GM12865 (cell line): Measurements from ENCODE around the gene RNF223.
"Not testable (repeated sequence)": the region's sequence is repeated elsewhere in the genome, so short reads cannot be mapped to it uniquely, and the experiment has no call there.

Experiments used
- DNase-seq: peaks from one replicate; pipeline ENCODE4 v3.0.0; 2010; ENCODE audit warnings: low read depth
- H3K4me3 ChIP-seq: 2 replicates; pipeline ENCODE4 v1.5.1; 2011; ENCODE audit warnings: mild to moderate bottlenecking, low read depth, low read length, control low read depth
- TF ChIP-seq, protein P1 (sequence below): IDR thresholded peaks from 2 replicates; pipeline ENCODE4 v1.5.1; 2011; ENCODE audit warnings: low read length, control low read depth, low read depth, inconsistent platforms; ENCODE audit not compliant: insufficient read depth; ENCODE audit errors: missing control alignments

The RNF223 gene

DNA sequence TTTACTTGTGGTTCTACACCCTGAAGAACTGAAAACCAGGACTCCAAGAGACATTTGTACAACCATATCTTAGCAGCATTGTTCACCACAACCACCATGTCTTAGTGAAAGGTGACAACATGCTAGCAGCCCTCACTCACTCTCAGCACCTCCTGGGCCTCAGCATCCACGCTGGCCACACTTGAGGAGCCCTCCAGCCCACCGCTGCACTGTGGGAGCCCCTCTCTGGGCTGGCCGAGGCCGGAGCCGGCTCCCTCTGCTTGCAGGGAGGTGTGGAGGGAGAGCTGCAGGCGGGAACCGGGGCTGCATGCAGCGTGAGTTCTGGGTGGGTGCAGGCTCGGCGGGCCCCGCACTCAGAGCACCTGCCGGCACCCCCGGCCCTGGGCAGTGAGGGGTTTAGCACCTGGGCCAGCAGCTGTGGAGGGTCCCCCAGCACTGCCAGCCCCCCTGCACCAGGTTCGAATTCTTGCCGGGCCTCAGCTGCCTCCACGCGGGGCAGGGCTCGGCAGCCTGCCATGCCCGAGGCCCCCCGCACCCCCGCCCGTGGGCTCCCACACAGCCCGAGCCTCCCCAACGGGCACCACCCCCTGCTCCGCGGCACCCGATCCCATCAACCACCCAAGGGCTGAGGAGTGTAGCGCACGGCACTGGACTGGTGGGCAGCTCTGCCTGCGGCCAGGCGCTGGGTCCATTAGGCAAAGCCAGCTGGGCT, 32.6 kb upstream of the RNF223 start:
- DNase-seq = no peak
- TF ChIP-seq, protein P1, sequence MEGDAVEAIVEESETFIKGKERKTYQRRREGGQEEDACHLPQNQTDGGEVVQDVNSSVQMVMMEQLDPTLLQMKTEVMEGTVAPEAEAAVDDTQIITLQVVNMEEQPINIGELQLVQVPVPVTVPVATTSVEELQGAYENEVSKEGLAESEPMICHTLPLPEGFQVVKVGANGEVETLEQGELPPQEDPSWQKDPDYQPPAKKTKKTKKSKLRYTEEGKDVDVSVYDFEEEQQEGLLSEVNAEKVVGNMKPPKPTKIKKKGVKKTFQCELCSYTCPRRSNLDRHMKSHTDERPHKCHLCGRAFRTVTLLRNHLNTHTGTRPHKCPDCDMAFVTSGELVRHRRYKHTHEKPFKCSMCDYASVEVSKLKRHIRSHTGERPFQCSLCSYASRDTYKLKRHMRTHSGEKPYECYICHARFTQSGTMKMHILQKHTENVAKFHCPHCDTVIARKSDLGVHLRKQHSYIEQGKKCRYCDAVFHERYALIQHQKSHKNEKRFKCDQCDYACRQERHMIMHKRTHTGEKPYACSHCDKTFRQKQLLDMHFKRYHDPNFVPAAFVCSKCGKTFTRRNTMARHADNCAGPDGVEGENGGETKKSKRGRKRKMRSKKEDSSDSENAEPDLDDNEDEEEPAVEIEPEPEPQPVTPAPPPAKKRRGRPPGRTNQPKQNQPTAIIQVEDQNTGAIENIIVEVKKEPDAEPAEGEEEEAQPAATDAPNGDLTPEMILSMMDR = no peak
- no peak overlapping the region for H3K4me3 ChIP-seq

DNA sequence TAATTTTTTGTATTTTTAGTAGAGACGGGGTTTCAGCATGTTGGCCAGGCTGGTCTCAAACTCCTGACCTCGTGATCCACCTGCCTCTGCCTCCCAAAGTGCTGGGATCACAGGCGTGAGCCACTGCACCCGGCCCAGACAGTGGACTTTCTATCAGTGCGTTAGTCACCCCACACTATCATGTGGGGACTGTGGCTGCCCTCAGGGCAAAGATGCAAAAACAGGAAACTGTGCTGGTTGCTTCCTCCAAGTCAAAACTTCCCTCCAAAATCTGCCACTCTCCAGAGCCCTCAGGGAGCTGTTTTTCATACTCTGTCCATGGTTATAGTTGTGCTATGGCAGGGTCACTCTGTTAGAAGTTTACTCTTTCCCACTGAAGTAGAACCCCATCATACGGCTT, 30.0 kb upstream of the RNF223 start:
- H3K4me3 ChIP-seq, DNase-seq: not testable (repeated sequence)

DNA sequence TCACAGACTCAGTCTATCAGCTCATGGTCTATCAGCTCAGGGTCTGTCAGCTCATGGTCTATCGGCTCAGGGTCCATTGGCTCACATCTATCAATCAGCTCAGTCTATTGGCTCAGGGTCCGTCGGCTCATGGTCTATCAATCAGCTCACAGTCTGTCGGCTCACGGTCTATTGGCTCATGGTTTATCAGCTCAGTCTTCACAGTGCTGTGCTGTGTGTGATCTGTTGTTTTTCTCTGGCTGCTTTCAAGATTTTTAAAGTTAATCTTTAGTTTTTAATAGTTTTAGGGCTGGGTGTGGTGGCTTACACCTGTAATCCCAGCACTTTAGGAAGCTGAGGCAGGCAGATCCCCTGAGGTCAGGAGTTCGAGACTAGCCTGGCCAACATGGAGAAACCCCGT, 27.4 kb upstream of the RNF223 start:
- TF ChIP-seq, protein P1 = no peak
- no peak for DNase-seq
- no peak overlapping the region for H3K4me3 ChIP-seq

DNA sequence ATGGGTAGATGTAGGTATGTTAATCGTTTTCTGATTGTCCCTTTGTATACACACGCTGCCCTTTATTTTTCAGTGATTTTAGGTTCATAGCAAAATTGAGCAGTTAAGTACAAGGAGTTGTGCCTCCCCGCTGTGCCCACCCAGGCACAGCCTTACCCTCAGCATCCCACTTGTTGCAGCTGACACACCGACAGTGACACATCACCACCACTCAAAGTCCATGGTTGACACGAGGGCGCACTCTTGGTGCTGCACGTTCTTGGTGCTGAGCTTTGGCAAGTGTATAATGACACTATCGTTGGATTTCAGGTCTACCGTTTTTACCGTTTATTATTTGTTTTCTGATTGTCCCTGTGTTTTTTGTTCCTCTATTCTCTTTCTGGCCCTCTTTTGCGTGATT, 26.2 kb upstream of the RNF223 start:
- TF ChIP-seq, protein P1 = no peak

DNA sequence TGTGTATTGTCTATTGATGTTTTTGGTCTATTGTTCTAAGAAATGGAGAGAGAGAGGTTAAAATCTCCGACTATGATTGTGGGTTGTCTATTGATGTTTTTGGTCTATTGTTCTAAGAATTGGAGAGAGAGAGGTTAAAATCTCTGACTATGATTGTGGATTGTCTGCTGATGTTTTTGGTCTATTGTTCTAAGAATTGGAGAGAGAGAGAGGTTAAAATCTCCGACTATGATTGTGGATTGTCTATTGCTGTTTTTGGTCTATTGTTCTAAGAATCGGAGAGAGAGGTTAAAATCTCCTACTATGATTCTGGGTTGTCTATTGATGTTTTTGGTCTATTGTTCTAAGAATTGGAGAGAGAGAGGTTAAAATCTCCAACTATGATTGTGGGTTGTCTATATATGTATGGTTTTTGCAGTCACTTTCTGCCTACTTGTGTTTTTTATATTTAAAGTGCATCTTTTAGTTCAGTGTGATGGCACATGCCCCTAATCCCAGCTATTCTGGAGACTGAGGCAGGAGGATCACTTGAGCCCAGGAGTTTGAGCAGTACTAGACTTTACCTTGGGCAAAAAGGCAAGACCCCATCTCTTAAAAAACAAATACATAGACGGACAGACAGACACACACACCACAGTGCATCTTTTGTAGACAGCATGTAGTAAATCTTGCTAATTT, 25.5 kb upstream of the RNF223 start:
- TF ChIP-seq, protein P1 = no peak
- DNase-seq = no peak
- H3K4me3 ChIP-seq = no peak overlapping the region

More for the DNA sequence above, 26.2 kb upstream of the RNF223 start:
- no peak for DNase-seq
- H3K4me3 ChIP-seq = no peak overlapping the region

DNA sequence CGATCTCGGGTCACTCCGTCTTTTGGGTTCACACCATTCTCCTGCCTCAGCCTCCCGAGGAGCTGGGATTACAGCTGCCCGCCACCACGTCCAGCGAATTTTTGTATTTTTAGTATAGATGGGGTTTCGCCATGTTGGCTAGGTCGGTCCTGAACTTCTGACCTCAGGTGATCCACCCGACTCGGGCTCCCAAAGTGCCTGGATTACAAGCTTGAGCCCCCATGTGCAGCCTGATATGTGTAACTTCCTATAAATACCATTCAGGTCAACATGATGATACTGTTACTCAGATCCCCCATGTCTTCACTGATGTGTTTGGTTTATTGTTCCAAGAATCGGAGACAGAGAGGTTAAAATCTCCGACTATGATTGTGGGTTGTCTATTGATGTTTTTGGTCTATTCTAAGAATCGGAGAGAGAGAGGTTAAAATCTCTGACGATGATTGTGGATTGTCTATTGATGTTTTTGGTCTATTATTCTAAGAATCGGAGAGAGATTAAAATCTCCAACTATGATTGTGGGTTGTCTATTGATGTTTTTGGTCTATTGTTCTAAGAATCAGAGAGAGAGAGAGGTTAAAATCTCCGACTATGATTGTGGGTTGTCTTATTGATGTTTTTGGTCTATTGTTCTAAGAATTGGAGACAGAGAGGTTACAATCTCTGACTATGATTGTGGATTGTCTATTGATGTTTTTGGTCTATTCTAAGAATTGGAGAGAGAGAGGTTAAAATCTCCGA, 24.7 kb upstream of the RNF223 start:
- H3K4me3 ChIP-seq = no peak overlapping the region
- DNase-seq = no peak
- TF ChIP-seq, protein P1 = no peak

DNA sequence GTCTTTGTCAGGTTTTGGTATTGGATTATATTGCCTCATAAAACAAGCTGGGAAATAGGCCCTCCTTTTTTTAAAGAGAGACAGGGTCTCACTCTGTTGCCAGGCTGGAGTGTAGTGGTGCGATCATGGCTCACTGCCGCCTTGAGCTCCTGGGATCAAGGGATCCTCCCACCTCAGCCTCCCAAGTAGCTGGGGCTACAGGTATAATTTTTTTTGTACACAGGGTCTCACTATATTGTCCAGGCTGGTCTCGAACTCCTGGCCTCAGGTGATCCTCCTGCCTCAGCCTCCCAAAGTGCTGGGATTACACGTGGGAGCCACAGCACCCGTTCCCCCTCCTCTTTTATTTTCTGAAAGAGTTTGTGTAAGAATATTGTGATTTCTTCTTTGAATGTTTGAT, 22.0 kb upstream of the RNF223 start:
- not testable (repeated sequence) for DNase-seq, H3K4me3 ChIP-seq

DNA sequence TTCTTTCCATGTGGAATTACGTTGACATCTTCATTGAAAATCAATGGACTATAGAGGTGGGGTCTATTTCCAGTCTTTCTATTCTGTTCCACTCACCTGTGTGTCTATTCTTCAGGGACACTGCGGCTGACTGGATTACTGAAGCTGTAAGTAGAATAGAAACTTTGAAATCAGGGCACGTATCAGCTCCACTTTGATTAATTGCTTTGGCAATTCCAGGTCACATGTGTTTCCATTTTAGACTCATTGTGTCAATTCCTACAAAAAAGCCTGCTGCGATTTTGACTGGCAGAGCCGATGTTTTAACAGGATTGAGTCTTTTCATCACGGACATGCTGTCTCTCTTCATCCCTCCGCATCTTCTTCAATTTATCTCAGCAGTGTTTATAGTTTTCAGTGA, 20.9 kb upstream of the RNF223 start:
- no peak for DNase-seq
- TF ChIP-seq, protein P1 = no peak
- H3K4me3 ChIP-seq = no peak overlapping the region
